Mesendoderm (in vitro differentiated cells): Measurements from ENCODE around the gene GALE.

ENCODE experiments used
- DNase-seq: peaks from one replicate; pipeline ENCODE4 v3.0.0; 2013
- H2AK5ac ChIP-seq: 2 replicates; pipeline ENCODE4 v1.6.1; 2013; ENCODE audit warnings: low read length, inconsistent platforms
- H2BK120ac ChIP-seq: 2 replicates; pipeline ENCODE4 v1.6.1; 2013; ENCODE audit warnings: low read depth, mild to moderate bottlenecking, low read length, moderate library complexity, mixed read lengths
- H2BK15ac ChIP-seq: replicated peaks from 2 replicates; pipeline ENCODE4 v1.6.1; 2013; ENCODE audit warnings: low read depth, mild to moderate bottlenecking, moderate library complexity
- H2BK5ac ChIP-seq: 2 replicates; pipeline ENCODE4 v1.6.1; 2013; ENCODE audit warnings: low read length, inconsistent platforms
- H3K18ac ChIP-seq: 2 replicates; pipeline ENCODE4 v1.6.1; 2013; ENCODE audit warnings: mild to moderate bottlenecking, low read length, mixed read lengths
- H3K23ac ChIP-seq: one replicate; pipeline ENCODE4 v1.6.1; 2013; ENCODE audit warnings: low read length
- H3K27ac ChIP-seq: 2 replicates; pipeline ENCODE4 v1.5.1; 2013; ENCODE audit warnings: low read depth, mild to moderate bottlenecking, inconsistent platforms, low read length, moderate library complexity
- H3K27me3 ChIP-seq: 2 replicates; pipeline ENCODE4 v1.6.1; 2013; ENCODE audit warnings: low read length, control low read depth, mild to moderate bottlenecking, inconsistent platforms; ENCODE audit not compliant: insufficient read depth, poor library complexity
- H3K36me3 ChIP-seq: 2 replicates; pipeline ENCODE4 v1.6.1; 2013; ENCODE audit warnings: low read length, inconsistent platforms; ENCODE audit not compliant: control insufficient read depth, insufficient read depth
- H3K4ac ChIP-seq: one replicate; pipeline ENCODE4 v1.6.1; 2013; ENCODE audit warnings: low read depth, mild to moderate bottlenecking, low read length, moderate library complexity
- H3K4me1 ChIP-seq: 2 replicates; pipeline ENCODE4 v1.6.1; 2013; ENCODE audit warnings: low read depth, low read length, inconsistent platforms; ENCODE audit not compliant: control insufficient read depth
- H3K4me2 ChIP-seq: 2 replicates; pipeline ENCODE4 v1.6.1; 2013; ENCODE audit warnings: low read length
- H3K4me3 ChIP-seq: 2 replicates; pipeline ENCODE4 v1.5.1; 2013; ENCODE audit warnings: mild to moderate bottlenecking, low read length
- H3K56ac ChIP-seq: one replicate; pipeline ENCODE4 v1.6.1; 2013; ENCODE audit warnings: low read length
- H3K79me1 ChIP-seq: 2 replicates; pipeline ENCODE4 v1.6.1; 2013; ENCODE audit warnings: low read length, inconsistent platforms
- H3K79me2 ChIP-seq: 2 replicates; pipeline ENCODE4 v1.6.1; 2013; ENCODE audit warnings: mild to moderate bottlenecking, low read length; ENCODE audit not compliant: control insufficient read depth, insufficient read depth
- H3K9ac ChIP-seq: 2 replicates; pipeline ENCODE4 v1.6.1; 2013; ENCODE audit warnings: low read length, inconsistent platforms
- H4K5ac ChIP-seq: one replicate; pipeline ENCODE4 v1.6.1; 2013; ENCODE audit warnings: low read length
- H4K8ac ChIP-seq: one replicate; pipeline ENCODE4 v1.6.1; 2013; ENCODE audit warnings: low read depth, mild to moderate bottlenecking, control low read depth, low read length, moderate library complexity
- WGBS: extraction: QIAGEN DNeasy Blood & Tissue Kit; methylation state at CpG from one replicate; pipeline ENCODE4 v1.1.7; 2013; ENCODE audit warnings: low lambda C conversion rate, missing lambda C conversion rate; ENCODE audit not compliant: insufficient coverage; ENCODE audit errors: extremely low coverage; 5-methylcytosine and 5-hydroxymethylcytosine counted together

The GALE gene

GRCh38 chr1:23792151-23792945 lies 8.2 kb downstream of the GALE start:
- peaks cover 4% of the 10 kb centered on the region for H3K4me1 ChIP-seq
- no peak overlapping the region for H3K23ac ChIP-seq
- H4K8ac ChIP-seq: no peak overlapping the region
- peaks cover 18% of the 10 kb centered on the region for H3K79me2 ChIP-seq
- H4K5ac ChIP-seq: no peak overlapping the region
- no peak overlapping the region for H2AK5ac ChIP-seq
- H3K79me1 ChIP-seq: peaks cover 3% of the 10 kb centered on the region
- no peak overlapping the region for H2BK5ac ChIP-seq
- H3K4me2 ChIP-seq: peak overlapping the region; percentile 39
- H3K4me3 ChIP-seq: peak overlapping the region; percentile 18
- no peak for DNase-seq
- H3K27ac ChIP-seq: no peak overlapping the region
- WGBS: no CpG with 5 or more reads among the region's 19 CpGs
- H2BK120ac ChIP-seq: no peak overlapping the region
- peak overlapping the region; percentile 66 for H3K56ac ChIP-seq
- peak overlapping the region; percentile 19 for H3K4ac ChIP-seq
- no peak overlapping the region for H2BK15ac ChIP-seq
- H3K27me3 ChIP-seq: no peaks in the 10 kb centered on the region
- H3K9ac ChIP-seq: peak overlapping the region; percentile 78
- no peak overlapping the region for H3K18ac ChIP-seq
- peaks cover 2% of the 10 kb centered on the region for H3K36me3 ChIP-seq

- Histone ChIP-seq H3K36me3 (peaks cover 2% of the 10 kb centered on the region), H3K79me2 (peaks cover 18% of the 10 kb centered on the region), H3K27ac (peak overlapping the region; percentile 20)
These were observed 9.0 kb downstream of the GALE start for GRCh38 chr1:23791516-23792047.

GRCh38 chr1:23790696-23791515 lies 9.6 kb downstream of the GALE start, which contains the start of gene LYPLA2:
Gene LYPLA2 (plus strand): TSS chr1:23791145. CDS start chr1:23792683, 1,538 bp downstream.
- H3K9ac ChIP-seq: peak within 1 kb of the TSS; percentile 78
- no peak within 1 kb of the TSS for H3K23ac ChIP-seq
- peaks cover 4% of the 10 kb centered on the region for H3K4me1 ChIP-seq
- peaks cover 18% of the 10 kb centered on the region for H3K79me2 ChIP-seq
- peak within 1 kb of the TSS; percentile 20 for H3K27ac ChIP-seq
- H3K18ac ChIP-seq: peak within 1 kb of the TSS; percentile 29
- H3K4ac ChIP-seq: peak within 1 kb of the TSS; percentile 89
- peaks cover 3% of the 10 kb centered on the region for H3K79me1 ChIP-seq
- peak within 1 kb of the TSS; percentile 85 for H3K4me3 ChIP-seq
- H3K4me2 ChIP-seq: peak within 1 kb of the TSS; percentile 90
- peak within 1 kb of the TSS; percentile 90 for H3K56ac ChIP-seq
- WGBS: no CpG with 5 or more reads among the region's 47 CpGs
- no peak within 1 kb of the TSS for H2BK15ac ChIP-seq
- H2AK5ac ChIP-seq: no peak within 1 kb of the TSS
- no peak within 1 kb of the TSS for H2BK120ac ChIP-seq
- H4K8ac ChIP-seq: no peak within 1 kb of the TSS
- peaks cover 5% of the 10 kb centered on the region for H3K36me3 ChIP-seq
- no peaks in the 10 kb centered on the region for H3K27me3 ChIP-seq
- H2BK5ac ChIP-seq: no peak within 1 kb of the TSS
- peak; percentile 95 for DNase-seq
- H4K5ac ChIP-seq: no peak within 1 kb of the TSS

More at GRCh38 chr1:23791516-23792047, 9.0 kb downstream of the GALE start:
- H3K79me1 ChIP-seq: peaks cover 3% of the 10 kb centered on the region
- no peak overlapping the region for H2BK15ac ChIP-seq
- peak overlapping the region; percentile 88 for H3K56ac ChIP-seq
- H3K27me3 ChIP-seq: no peaks in the 10 kb centered on the region
- no peak overlapping the region for H2BK5ac ChIP-seq
- no peak overlapping the region for H2AK5ac ChIP-seq
- peak overlapping the region; percentile 69 for H3K4me2 ChIP-seq
- peak overlapping the region; percentile 89 for H3K4ac ChIP-seq
- peak; percentile 75 for DNase-seq
- peak overlapping the region; percentile 85 for H3K4me3 ChIP-seq
- WGBS: no CpG with 5 or more reads among the region's 15 CpGs
- H3K4me1 ChIP-seq: peaks cover 4% of the 10 kb centered on the region
- peak overlapping the region; percentile 78 for H3K9ac ChIP-seq
- H4K5ac ChIP-seq: no peak overlapping the region
- H2BK120ac ChIP-seq: no peak overlapping the region
- H3K23ac ChIP-seq: no peak overlapping the region
- peak overlapping the region; percentile 29 for H3K18ac ChIP-seq
- H4K8ac ChIP-seq: no peak overlapping the region

GRCh38 chr1:23788695-23789094 lies 11.9 kb downstream of the GALE start:
- Histone ChIP-seq H2BK15ac (no peak overlapping the region), H3K4me1 (peaks cover 4% of the 10 kb centered on the region), H3K4me3 (no peak overlapping the region), H2AK5ac (no peak overlapping the region), H3K9ac (no peak overlapping the region), H3K27me3 (no peaks in the 10 kb centered on the region), H3K79me2 (peaks cover 18% of the 10 kb centered on the region), H3K79me1 (peaks cover 3% of the 10 kb centered on the region), H3K27ac (no peak overlapping the region), H3K23ac (no peak overlapping the region), H2BK120ac (no peak overlapping the region), H3K4me2 (no peak overlapping the region), H3K36me3 (peaks cover 11% of the 10 kb centered on the region), H3K4ac (no peak overlapping the region), H4K5ac (no peak overlapping the region), H3K18ac (no peak overlapping the region), H4K8ac (no peak overlapping the region), H3K56ac (no peak overlapping the region), H2BK5ac (no peak overlapping the region)
- no CpG with 5 or more reads among the region's 3 CpGs for WGBS
- no peak for DNase-seq

- Histone ChIP-seq H3K4ac (no peak overlapping the region), H3K27ac (no peak overlapping the region), H3K27me3 (no peaks in the 10 kb centered on the region), H3K79me2 (peaks cover 12% of the 10 kb centered on the region), H2BK120ac (no peak overlapping the region), H3K4me3 (no peak overlapping the region), H3K4me2 (no peak overlapping the region), H4K8ac (no peak overlapping the region), H3K79me1 (no peaks in the 10 kb centered on the region), H2BK5ac (no peak overlapping the region), H3K9ac (no peak overlapping the region), H3K56ac (no peak overlapping the region), H3K18ac (no peak overlapping the region), H3K23ac (no peak overlapping the region), H4K5ac (no peak overlapping the region), H2BK15ac (no peak overlapping the region), H3K4me1 (peaks cover 4% of the 10 kb centered on the region), H2AK5ac (no peak overlapping the region), H3K36me3 (peaks cover 9% of the 10 kb centered on the region)
- no CpG with 5 or more reads among the region's 3 CpGs for WGBS
- no peak for DNase-seq
These were observed 12.9 kb downstream of the GALE start for GRCh38 chr1:23787701-23788100.
